Suprapubic skin (tissue), 4 donors: Measurements from ENCODE around the gene NEAT1. TPM values are rescaled to one million over a fixed set of nuclear protein-coding genes. Genes with fewer than 3 reads are reported as not detected.

Experiments used
- DNase-seq, 2 donors: peaks; one replicate each; pipeline ENCODE4 v3.0.0-alpha.2; 2019; ENCODE audit warnings: low spot score in 2 of 2
- H3K27ac ChIP-seq: fragments of 200-600 bp; sonication (generic); one replicate; pipeline ENCODE4 v1.5.1; 2019
- H3K27me3 ChIP-seq: fragments of 200-600 bp; sonication (generic); one replicate; pipeline ENCODE4 v1.5.1; 2019
- H3K36me3 ChIP-seq: fragments of 200-600 bp; sonication (generic); one replicate; pipeline ENCODE4 v1.5.1; 2019
- H3K4me1 ChIP-seq: fragments of 200-600 bp; sonication (generic); one replicate; pipeline ENCODE4 v1.5.1; 2019
- H3K4me3 ChIP-seq: fragments of 200-600 bp; sonication (generic); one replicate; pipeline ENCODE4 v1.5.1; 2019; ENCODE audit warnings: mild to moderate bottlenecking
- H3K9me3 ChIP-seq: fragments of 200-600 bp; sonication (generic); one replicate; pipeline ENCODE4 v1.5.1; 2019
- CTCF ChIP-seq, 2 donors: fragments of 200-600 bp in 1 of 2; fragments of 450-650 bp in 1 of 2; sonication (generic) in 1 of 2; IDR thresholded peaks; one replicate each; pipeline ENCODE4 v1.5.1; 2016 to 2019; ENCODE audit warnings: antibody characterized with exemption in 2 of 2, mild to moderate bottlenecking in 1 of 2, moderate library complexity in 1 of 2
- EP300 ChIP-seq: sonication (generic); formaldehyde crosslinking; IDR thresholded peaks from one replicate; pipeline ENCODE4 v1.6.1; 2017; ENCODE audit warnings: antibody characterized with exemption
- POLR2A ChIP-seq, 2 donors: fragments of 450-650 bp; IDR thresholded peaks; one replicate each; pipeline ENCODE4 v1.6.1; 2017; ENCODE audit warnings: antibody characterized with exemption in 2 of 2, mild to moderate bottlenecking in 2 of 2, moderate library complexity in 2 of 2
- POLR2AphosphoS5 ChIP-seq, 3 donors: sonication (generic); formaldehyde crosslinking; IDR thresholded peaks; one replicate each; pipeline ENCODE4 v1.6.1; 2017; ENCODE audit warnings: antibody characterized with exemption in 3 of 3
- WGBS: methylation state at CpG from one replicate; pipeline ENCODE4 v1.1.5; 2018; 5-methylcytosine and 5-hydroxymethylcytosine counted together
- total RNA-seq, 4 donors: library from RNA; depleted of rRNA; stranded (reverse); fragments of >200 nt; gene quantifications; one replicate each; pipeline ENCODE4 v1.1.0, GENCODE V29; 2016

The NEAT1 gene
- total RNA-seq, 4 donors from 2014 or later: 336 to 2,041 (median 481) TPM

- no peak overlapping the region for H3K4me3 ChIP-seq
- DNase-seq: no peak
- H3K9me3 ChIP-seq: no peaks in the 10 kb centered on the region
- TF ChIP-seq CTCF (IDR thresholded peaks at IDR 0.05) (no peak), POLR2AphosphoS5 (IDR thresholded peaks at IDR 0.05) (no peak), EP300 (no peak), POLR2A (IDR thresholded peaks at IDR 0.05) (no peak)
- no peak overlapping the region for H3K27ac ChIP-seq
- WGBS: 87% methylated on average over 4 of the region's 15 CpGs
- peaks cover 91% of the 10 kb centered on the region for H3K36me3 ChIP-seq
- H3K27me3 ChIP-seq: no peaks in the 10 kb centered on the region
- peaks cover 19% of the 10 kb centered on the region for H3K4me1 ChIP-seq
Observed at GRCh38 chr11:65395961-65396530, 26.6 kb upstream of the NEAT1 start.

- DNase-seq: no peak
- peaks cover 9% of the 10 kb centered on the region for H3K4me1 ChIP-seq
- no peak overlapping the region for H3K27ac ChIP-seq
- H3K36me3 ChIP-seq: peaks cover 98% of the 10 kb centered on the region
- WGBS: 91% methylated on average over 18 of the region's 38 CpGs
- H3K27me3 ChIP-seq: no peaks in the 10 kb centered on the region
- no peaks in the 10 kb centered on the region for H3K9me3 ChIP-seq
- H3K4me3 ChIP-seq: no peak overlapping the region
- no peak for TF ChIP-seq POLR2A (IDR thresholded peaks at IDR 0.05)
Observed at GRCh38 chr11:65396769-65397745, 25.5 kb upstream of the NEAT1 start.

- WGBS: 89% methylated on average over 8 of the region's 16 CpGs
- Histone ChIP-seq H3K27ac (no peak overlapping the region), H3K9me3 (no peaks in the 10 kb centered on the region), H3K36me3 (peaks cover 95% of the 10 kb centered on the region), H3K4me3 (no peak overlapping the region), H3K27me3 (no peaks in the 10 kb centered on the region), H3K4me1 (no peaks in the 10 kb centered on the region)
- no peak for TF ChIP-seq POLR2AphosphoS5 (IDR thresholded peaks at IDR 0.05)
- TF ChIP-seq CTCF (IDR thresholded peaks at IDR 0.05): no peak
- TF ChIP-seq EP300: no peak
- no peak for TF ChIP-seq POLR2A (IDR thresholded peaks at IDR 0.05)
- no peak for DNase-seq
Observed at GRCh38 chr11:65398362-65398910, 24.2 kb upstream of the NEAT1 start.

- H3K27me3 ChIP-seq: no peaks in the 10 kb centered on the region
- H3K36me3 ChIP-seq: peaks cover 95% of the 10 kb centered on the region
- no peak overlapping the region for H3K27ac ChIP-seq
- peaks cover 4% of the 10 kb centered on the region for H3K4me1 ChIP-seq
- no peak for DNase-seq
- H3K9me3 ChIP-seq: no peaks in the 10 kb centered on the region
- TF ChIP-seq EP300 (no peak), POLR2AphosphoS5 (IDR thresholded peaks at IDR 0.05) (no peak), CTCF (IDR thresholded peaks at IDR 0.05) (no peak), POLR2A (IDR thresholded peaks at IDR 0.05) (no peak)
- WGBS: 89% methylated on average over 13 of the region's 13 CpGs
- H3K4me3 ChIP-seq: no peak overlapping the region
Observed at GRCh38 chr11:65399249-65399648, 23.3 kb upstream of the NEAT1 start.

GRCh38 chr11:65399845-65400244 is 22.8 kb upstream of the NEAT1 start:
- WGBS: no CpG with 5 or more reads among the region's 10 CpGs
- TF ChIP-seq POLR2A (IDR thresholded peaks at IDR 0.05): no peak
- Histone ChIP-seq H3K27me3 (no peaks in the 10 kb centered on the region), H3K9me3 (no peaks in the 10 kb centered on the region), H3K36me3 (peaks cover 95% of the 10 kb centered on the region), H3K4me3 (no peak overlapping the region), H3K4me1 (peaks cover 7% of the 10 kb centered on the region), H3K27ac (no peak overlapping the region)
- no peak for DNase-seq
